Liver (tissue), 9 donors: ENCODE results near the gene GHR. TPM values are rescaled to one million over a fixed set of nuclear protein-coding genes. Genes with fewer than 3 reads are reported as not detected.

Source experiments
- DNase-seq: peaks from one replicate; pipeline ENCODE4 v3.0.0-alpha.2; 2017; ENCODE audit warnings: low spot score
- H3K27ac ChIP-seq, 2 donors: one replicate each; pipeline ENCODE4 v1.7.0; 2013; ENCODE audit warnings: inconsistent platforms in 2 of 2, low read length in 2 of 2, control low read depth in 1 of 2, low read depth in 1 of 2, mild to moderate bottlenecking in 1 of 2
- H3K27me3 ChIP-seq, 4 donors: one replicate each; pipeline versions ENCODE4 v1.6.1 to v1.7.0; 2013; ENCODE audit warnings: low read length in 3 of 4, inconsistent platforms in 1 of 4, mild to moderate bottlenecking in 1 of 4, moderate library complexity in 1 of 4; ENCODE audit not compliant: control insufficient read depth in 4 of 4, insufficient read depth in 4 of 4
- H3K36me3 ChIP-seq, 4 donors: one replicate each; pipeline versions ENCODE4 v1.6.1 to v1.7.0; 2013; ENCODE audit warnings: low read length in 3 of 4, mild to moderate bottlenecking in 3 of 4, low read depth in 1 of 4, moderate library complexity in 1 of 4; ENCODE audit not compliant: control insufficient read depth in 4 of 4, insufficient read depth in 3 of 4
- H3K4me1 ChIP-seq, 4 donors: one replicate each; pipeline versions ENCODE4 v1.6.1 to v1.7.0; 2013; ENCODE audit warnings: low read length in 3 of 4, mild to moderate bottlenecking in 3 of 4, moderate library complexity in 1 of 4; ENCODE audit not compliant: control insufficient read depth in 4 of 4, insufficient read depth in 4 of 4
- H3K4me3 ChIP-seq, 3 donors: one replicate each; pipeline versions ENCODE4 v1.6.1 to v1.7.0; 2013; ENCODE audit warnings: low read length in 3 of 3, control low read depth in 1 of 3, low read depth in 1 of 3, mild to moderate bottlenecking in 1 of 3
- H3K9ac ChIP-seq, 2 donors: one replicate each; pipeline ENCODE4 v1.7.0; 2013; ENCODE audit warnings: low read length in 2 of 2, mild to moderate bottlenecking in 2 of 2, moderate library complexity in 2 of 2, control low read depth in 1 of 2, low read depth in 1 of 2
- H3K9me3 ChIP-seq, 4 donors: one replicate each; pipeline versions ENCODE4 v1.6.1 to v1.7.0; 2013; ENCODE audit warnings: low read length in 3 of 4; ENCODE audit not compliant: control insufficient read depth in 4 of 4
- EGR1 ChIP-seq, 2 donors: IDR thresholded peaks; 2 replicates each; pipeline ENCODE4 v1.6.1; 2016 to 2018; ENCODE audit warnings: antibody characterized with exemption in 2 of 2, low read depth in 2 of 2
- FOXA1 ChIP-seq: IDR thresholded peaks from 2 replicates; pipeline ENCODE4 v1.6.1; 2016; ENCODE audit warnings: antibody characterized with exemption
- FOXA2 ChIP-seq: IDR thresholded peaks from 2 replicates; pipeline ENCODE4 v1.6.1; 2016; ENCODE audit warnings: antibody characterized with exemption
- GABPA ChIP-seq, 2 donors: IDR thresholded peaks in 1 of 2; conservative IDR thresholded peaks in 1 of 2; 2 replicates each; pipeline ENCODE4 v1.6.1; 2016; ENCODE audit warnings: antibody characterized with exemption in 2 of 2, mild to moderate bottlenecking in 1 of 2, moderate library complexity in 1 of 2
- HNF4A ChIP-seq, 2 donors: conservative IDR thresholded peaks; 2 replicates each; pipeline ENCODE4 v1.6.1; 2016; ENCODE audit warnings: antibody characterized with exemption in 2 of 2, mild to moderate bottlenecking in 2 of 2
- HNF4G ChIP-seq: IDR thresholded peaks from 2 replicates; pipeline ENCODE4 v1.6.1; 2016; ENCODE audit warnings: antibody characterized with exemption
- JUND ChIP-seq, 2 donors: IDR thresholded peaks; 2 replicates each; pipeline ENCODE4 v1.6.1; 2016; ENCODE audit warnings: antibody characterized with exemption in 2 of 2
- NR2F2 ChIP-seq: IDR thresholded peaks from 2 replicates; pipeline ENCODE4 v1.6.1; 2016; ENCODE audit warnings: antibody characterized with exemption
- RAD21 ChIP-seq, 2 donors: IDR thresholded peaks; 2 replicates each; pipeline ENCODE4 v1.6.1; 2016; ENCODE audit warnings: antibody characterized with exemption in 2 of 2, mild to moderate bottlenecking in 2 of 2
- REST ChIP-seq: IDR thresholded peaks from 2 replicates; pipeline ENCODE4 v1.6.1; 2016; ENCODE audit warnings: antibody characterized with exemption, mild to moderate bottlenecking
- RXRA ChIP-seq, 2 donors: IDR thresholded peaks; 2 replicates each; pipeline ENCODE4 v1.6.1; 2017 to 2018; ENCODE audit warnings: antibody characterized with exemption in 2 of 2, mild to moderate bottlenecking in 1 of 2
- SP1 ChIP-seq: IDR thresholded peaks from 2 replicates; pipeline ENCODE4 v1.6.1; 2018; ENCODE audit warnings: antibody characterized with exemption, mild to moderate bottlenecking
- TAF1 ChIP-seq: conservative IDR thresholded peaks from 2 replicates; pipeline ENCODE4 v1.6.1; 2016; ENCODE audit warnings: antibody characterized with exemption, mild to moderate bottlenecking
- YY1 ChIP-seq: IDR thresholded peaks from 2 replicates; pipeline ENCODE4 v1.6.1; 2016; ENCODE audit warnings: antibody characterized with exemption, mild to moderate bottlenecking
- WGBS: extraction: QIAGEN DNeasy Blood & Tissue Kit; methylation state at CpG from one replicate; pipeline ENCODE4 v1.1.7; 2013; 5-methylcytosine and 5-hydroxymethylcytosine counted together
- polyA plus RNA-seq, 2 donors: library from polyadenylated mRNA; stranded (reverse) in 1 of 2; unstranded in 1 of 2; fragments of 200-250 nt in 1 of 2; fragments of >200 nt in 1 of 2; fragmentation: Nextera tagmentation in 1 of 2; extraction: Ambion mirVana in 1 of 2; gene quantifications; one replicate each; pipeline versions ENCODE4 v1.2.1 to v1.2.3, GENCODE V29; 2013 to 2015
- total RNA-seq, 2 donors: library from RNA; depleted of rRNA; stranded (reverse); fragments of >200 nt; gene quantifications; one replicate each; pipeline ENCODE4 v1.2.3, GENCODE V29; 2014
- TF ChIP-seq, protein P1 (sequence below): fragments of 150-350 bp; IDR thresholded peaks from 2 replicates; pipeline ENCODE4 v1.5.1; 2017; ENCODE audit warnings: improper control_type of control experiment, low read depth, low read length; ENCODE audit not compliant: missing input control
- TF ChIP-seq, protein P2 (sequence below): IDR thresholded peaks from 2 replicates; pipeline ENCODE4 v1.6.1; 2016; ENCODE audit warnings: antibody characterized with exemption
- TF ChIP-seq, protein P3 (sequence below): IDR thresholded peaks from 2 replicates; pipeline ENCODE4 v1.6.1; 2016; ENCODE audit warnings: antibody characterized with exemption
- TF ChIP-seq, protein P4 (sequence below): IDR thresholded peaks from 2 replicates; pipeline ENCODE4 v1.6.1; 2016; ENCODE audit warnings: antibody characterized with exemption
- donor health status: healthy.
- donor health status: healthy.
- donor health status: healthy.
- donor health status: healthy.
- donor health status: healthy.

Gene GHR
- total and polyA plus RNA-seq, 4 donors: 6.6 to 104 (median 20.9) TPM

DNA sequence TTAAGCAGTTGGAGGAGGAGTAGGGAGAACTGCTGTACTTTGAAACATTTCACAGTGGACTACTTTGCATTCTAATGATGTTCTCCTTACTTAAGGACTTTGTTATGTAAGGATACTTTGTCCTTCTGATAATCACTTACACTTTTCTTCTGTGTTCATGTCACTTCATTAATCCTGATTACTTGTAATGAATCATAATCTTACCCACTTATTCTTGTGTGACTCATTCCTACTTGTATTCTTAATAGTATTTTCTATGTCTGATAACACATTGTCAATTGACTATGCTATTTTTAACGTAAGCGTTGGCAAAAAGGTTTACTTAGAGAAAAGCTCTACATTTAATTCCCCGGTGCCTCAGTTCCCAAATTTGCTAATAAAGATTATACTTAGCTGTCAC, 63.8 kb downstream of the GHR start:
- Histone ChIP-seq H3K27ac (no peak overlapping the region), H3K9me3 (no peaks in the 10 kb centered on the region), H3K9ac (no peak overlapping the region), H3K27me3 (no peaks in the 10 kb centered on the region), H3K4me3 (no peak overlapping the region), H3K36me3 (peaks cover 0 to 8% (median 0%) of the 10 kb centered on the region in 4 donors), H3K4me1 (peaks cover 0 to 12% (median 3%) of the 10 kb centered on the region in 4 donors)
- WGBS: 97% methylated on average over 3 of the region's 3 CpGs
- TF ChIP-seq JUND (IDR thresholded peaks at IDR 0.05) (no peak), YY1 (no peak), FOXA1 (no peak), RXRA (IDR thresholded peaks at IDR 0.05) (no peak), NR2F2 (no peak), RAD21 (IDR thresholded peaks at IDR 0.05) (no peak), HNF4G (no peak), TAF1 (no peak), GABPA (IDR thresholded peaks at IDR 0.05 in 1 of 2, conservative IDR thresholded peaks at IDR 0.05 in 1 of 2) (no peak), EGR1 (IDR thresholded peaks at IDR 0.05; ENCODE audit: low read depth in 2 of 2) (no peak), HNF4A (conservative IDR thresholded peaks at IDR 0.05) (no peak), FOXA2 (no peak), REST (no peak), SP1 (no peak)
- TF ChIP-seq, protein P1, sequence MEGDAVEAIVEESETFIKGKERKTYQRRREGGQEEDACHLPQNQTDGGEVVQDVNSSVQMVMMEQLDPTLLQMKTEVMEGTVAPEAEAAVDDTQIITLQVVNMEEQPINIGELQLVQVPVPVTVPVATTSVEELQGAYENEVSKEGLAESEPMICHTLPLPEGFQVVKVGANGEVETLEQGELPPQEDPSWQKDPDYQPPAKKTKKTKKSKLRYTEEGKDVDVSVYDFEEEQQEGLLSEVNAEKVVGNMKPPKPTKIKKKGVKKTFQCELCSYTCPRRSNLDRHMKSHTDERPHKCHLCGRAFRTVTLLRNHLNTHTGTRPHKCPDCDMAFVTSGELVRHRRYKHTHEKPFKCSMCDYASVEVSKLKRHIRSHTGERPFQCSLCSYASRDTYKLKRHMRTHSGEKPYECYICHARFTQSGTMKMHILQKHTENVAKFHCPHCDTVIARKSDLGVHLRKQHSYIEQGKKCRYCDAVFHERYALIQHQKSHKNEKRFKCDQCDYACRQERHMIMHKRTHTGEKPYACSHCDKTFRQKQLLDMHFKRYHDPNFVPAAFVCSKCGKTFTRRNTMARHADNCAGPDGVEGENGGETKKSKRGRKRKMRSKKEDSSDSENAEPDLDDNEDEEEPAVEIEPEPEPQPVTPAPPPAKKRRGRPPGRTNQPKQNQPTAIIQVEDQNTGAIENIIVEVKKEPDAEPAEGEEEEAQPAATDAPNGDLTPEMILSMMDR: no peak
- TF ChIP-seq, protein P2, sequence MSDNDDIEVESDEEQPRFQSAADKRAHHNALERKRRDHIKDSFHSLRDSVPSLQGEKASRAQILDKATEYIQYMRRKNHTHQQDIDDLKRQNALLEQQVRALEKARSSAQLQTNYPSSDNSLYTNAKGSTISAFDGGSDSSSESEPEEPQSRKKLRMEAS: no peak
- TF ChIP-seq, protein P3, sequence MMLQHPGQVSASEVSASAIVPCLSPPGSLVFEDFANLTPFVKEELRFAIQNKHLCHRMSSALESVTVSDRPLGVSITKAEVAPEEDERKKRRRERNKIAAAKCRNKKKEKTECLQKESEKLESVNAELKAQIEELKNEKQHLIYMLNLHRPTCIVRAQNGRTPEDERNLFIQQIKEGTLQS: no peak
- TF ChIP-seq, protein P4, sequence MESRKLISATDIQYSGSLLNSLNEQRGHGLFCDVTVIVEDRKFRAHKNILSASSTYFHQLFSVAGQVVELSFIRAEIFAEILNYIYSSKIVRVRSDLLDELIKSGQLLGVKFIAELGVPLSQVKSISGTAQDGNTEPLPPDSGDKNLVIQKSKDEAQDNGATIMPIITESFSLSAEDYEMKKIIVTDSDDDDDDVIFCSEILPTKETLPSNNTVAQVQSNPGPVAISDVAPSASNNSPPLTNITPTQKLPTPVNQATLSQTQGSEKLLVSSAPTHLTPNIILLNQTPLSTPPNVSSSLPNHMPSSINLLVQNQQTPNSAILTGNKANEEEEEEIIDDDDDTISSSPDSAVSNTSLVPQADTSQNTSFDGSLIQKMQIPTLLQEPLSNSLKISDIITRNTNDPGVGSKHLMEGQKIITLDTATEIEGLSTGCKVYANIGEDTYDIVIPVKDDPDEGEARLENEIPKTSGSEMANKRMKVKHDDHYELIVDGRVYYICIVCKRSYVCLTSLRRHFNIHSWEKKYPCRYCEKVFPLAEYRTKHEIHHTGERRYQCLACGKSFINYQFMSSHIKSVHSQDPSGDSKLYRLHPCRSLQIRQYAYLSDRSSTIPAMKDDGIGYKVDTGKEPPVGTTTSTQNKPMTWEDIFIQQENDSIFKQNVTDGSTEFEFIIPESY: no peak
- DNase-seq: no peak
